ENCODE measurements around the gene ZKSCAN4.

Gene ZKSCAN4

GRCh38 chr6:28248916-28249315, 3.2 kb downstream of the ZKSCAN4 start:
- DNase-seq, result no peak

GRCh38 chr6:28245206-28245941, 6.7 kb downstream of the ZKSCAN4 start:
- no peak for DNase-seq

- no peak for DNase-seq
Observed at GRCh38 chr6:28243946-28244345, 8.1 kb downstream of the ZKSCAN4 start.

DNA sequence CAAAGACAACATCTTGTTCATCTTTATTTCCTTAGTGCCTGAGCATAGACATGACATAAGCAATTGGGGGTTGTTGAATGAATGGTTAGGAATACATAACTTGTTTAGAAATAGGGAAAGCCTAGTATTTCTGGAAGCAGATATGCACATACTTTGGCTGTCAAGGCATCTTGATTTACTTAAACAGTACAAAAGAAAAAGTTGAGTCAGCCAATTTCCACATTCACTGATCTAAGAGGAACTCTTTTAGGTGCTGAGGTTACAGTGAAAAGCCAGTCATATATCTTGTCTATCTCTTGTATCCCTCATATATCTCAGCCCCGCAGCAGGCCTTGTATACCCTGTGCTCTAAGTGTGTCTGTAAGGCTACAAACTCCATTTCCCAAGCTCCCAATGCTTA, 11.6 kb downstream of the ZKSCAN4 start:
- no peak for DNase-seq

GRCh38 chr6:28239636-28240035, 12.4 kb downstream of the ZKSCAN4 start:
- DNase-seq, result no peak

GRCh38 chr6:28235912-28236452, 16.1 kb downstream of the ZKSCAN4 start:
- no peak for DNase-seq

- no peak for DNase-seq
Observed at GRCh38 chr6:28232785-28233184, 19.3 kb downstream of the ZKSCAN4 start.

GRCh38 chr6:28226460-28226859, 25.6 kb downstream of the ZKSCAN4 start:
- no peak for DNase-seq

DNA sequence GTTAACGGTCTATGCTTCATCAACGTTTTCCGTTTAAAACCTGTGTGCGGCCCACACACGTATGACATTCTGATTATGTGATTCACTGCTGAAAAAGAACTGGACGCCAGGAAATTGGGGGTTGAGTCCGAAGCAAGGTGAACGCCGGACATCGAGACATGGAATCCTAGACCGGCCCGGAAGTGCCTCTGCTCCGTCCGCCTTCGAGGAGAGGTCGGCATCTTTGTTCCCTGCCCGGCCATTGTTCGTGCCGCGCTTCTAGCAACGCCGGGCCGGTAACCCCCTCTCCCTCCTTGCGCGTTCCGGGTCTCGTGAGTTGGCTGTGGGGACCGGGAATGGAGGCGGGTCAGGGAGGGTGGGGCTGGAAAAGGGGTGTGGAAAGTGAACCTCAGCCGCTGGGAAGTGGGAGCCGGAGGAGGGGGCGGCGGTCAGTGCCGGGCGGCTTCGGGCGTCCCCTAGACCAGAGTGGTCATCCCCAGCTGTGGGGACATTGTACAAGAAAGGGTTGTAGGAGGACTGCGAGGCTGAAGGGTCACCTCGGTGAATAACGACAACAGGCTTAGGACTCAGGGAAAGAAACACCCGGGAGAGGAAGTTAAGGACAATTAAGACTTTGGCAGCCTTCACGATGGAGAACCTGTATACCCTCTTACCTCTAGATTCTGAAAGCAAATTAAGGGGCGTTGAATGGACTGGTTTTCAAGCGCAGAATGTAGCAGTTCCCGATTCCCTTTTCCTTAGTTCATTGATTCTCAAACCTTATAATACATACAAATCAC, 26.8 kb downstream of the ZKSCAN4 start, which contains the start of gene ZSCAN9:
TSS of gene ZSCAN9 (plus strand) at position 220 of the 779 bp plus-strand sequence. CDS start 1,810 bp downstream, outside the sequence.
- DNase-seq, result peak; percentile 60

DNA sequence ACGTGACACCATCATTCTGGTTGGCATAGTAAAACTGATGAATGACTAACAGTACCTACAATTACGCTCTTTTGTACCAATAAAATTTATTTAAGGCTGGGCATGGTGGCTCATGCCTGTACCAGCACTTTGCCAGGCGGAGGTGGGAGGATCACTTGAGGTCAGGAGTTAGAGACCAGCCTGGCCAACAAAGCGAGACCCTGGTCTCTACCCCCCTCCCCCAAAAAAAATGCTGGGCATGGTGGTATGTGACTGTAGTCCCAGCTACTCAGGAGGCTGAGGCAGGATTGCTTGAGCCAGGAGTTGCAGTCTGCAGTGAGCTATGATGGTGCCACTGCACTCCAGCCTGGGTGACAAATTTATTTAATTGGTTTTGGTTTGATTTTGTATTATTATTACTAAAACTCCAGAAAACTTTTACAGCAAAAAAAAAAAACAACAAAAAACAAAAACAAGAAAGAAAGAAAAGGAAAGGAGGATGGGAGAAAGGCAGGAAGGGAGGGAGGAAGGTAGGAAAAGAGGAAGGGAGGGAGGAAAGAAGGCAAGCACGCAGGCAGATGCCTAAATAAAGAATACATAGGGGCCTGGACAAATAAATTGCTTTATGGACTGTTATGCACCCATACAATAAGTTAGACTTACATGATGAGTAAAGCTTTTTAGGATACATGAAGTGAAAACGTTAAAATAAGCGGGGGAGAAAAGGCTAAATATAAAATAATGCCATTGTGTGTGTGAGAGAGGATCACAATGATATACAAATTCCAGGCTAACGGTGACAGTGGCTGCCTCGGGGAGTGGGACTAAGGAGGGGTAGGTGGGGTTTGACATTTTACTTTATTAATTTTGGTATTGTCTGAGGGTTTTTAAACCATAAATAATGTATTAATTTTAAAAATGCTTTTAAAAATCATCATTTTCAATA, 27.7 kb downstream of the ZKSCAN4 start:
- DNase-seq, result no peak

GRCh38 chr6:28220257-28221133, 31.6 kb downstream of the ZKSCAN4 start:
- DNase-seq, result no peak

DNA sequence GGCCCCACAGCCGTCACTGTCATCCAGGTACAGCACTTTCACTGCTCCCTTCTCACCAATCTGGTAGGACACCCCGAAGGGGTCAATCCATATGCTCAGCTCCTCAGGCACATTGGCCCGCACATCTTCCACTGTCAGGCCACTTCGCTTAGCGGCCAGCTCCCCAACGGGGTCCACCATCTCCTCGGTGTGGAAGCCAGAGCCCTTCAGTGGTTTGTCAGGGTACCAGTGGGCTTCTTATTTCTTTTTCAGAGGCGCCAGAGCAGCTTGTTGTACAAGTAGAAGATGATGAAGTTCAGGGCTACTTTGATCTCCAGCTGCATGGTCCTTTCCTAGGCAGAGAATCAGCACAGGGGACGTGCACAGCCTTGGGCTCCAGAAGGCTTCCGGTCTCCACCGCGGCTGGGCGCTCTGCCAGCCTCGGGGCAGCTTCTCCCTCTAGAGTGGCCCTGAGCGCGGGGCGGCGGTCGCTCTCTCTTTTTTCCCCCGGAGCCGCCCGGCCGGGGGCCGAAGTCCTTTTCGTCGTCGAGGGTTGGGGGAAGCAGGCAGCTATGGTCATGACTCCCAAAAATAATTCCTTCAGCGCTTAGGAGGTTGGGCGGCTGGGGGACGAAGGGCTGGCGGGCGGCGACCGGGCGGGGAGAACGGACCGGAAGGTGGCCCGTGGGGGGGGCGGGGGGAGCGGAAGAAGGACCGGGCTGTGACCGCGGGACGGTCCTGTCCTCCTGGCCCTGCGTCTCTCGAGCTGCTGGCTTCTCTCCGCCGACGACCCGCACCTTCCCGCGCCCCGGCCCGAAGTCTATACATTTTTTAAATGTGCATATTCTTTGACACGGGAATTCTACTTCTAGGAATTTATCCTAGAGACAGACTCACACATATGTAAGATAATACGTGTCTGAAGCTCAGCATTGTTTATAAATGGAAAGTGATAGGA, 33.5 kb downstream of the ZKSCAN4 start:
- peak; percentile 10 for DNase-seq

GRCh38 chr6:28217890-28218289, 34.2 kb downstream of the ZKSCAN4 start:
- DNase-seq, result no peak

DNA sequence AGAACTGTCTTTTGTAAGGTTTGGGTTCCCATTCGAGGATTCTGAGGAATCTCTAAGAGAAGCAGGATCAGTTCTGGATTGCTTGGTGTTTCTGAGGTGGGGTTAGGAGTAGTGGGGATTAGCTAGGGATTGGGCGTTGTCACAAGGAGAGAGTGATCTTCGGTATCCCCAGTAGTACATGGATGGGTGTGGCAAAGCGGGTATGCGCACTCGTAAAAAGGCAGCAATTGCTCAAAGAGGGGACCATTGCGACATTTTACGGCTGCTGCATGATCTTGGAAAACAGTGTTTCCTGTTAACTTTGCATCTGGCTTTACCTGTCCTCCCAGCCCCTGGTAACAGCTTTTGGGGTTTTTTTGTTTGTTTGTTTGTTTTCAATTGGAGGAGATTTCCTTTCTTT, 36.6 kb downstream of the ZKSCAN4 start:
- no peak for DNase-seq

- DNase-seq, result no peak
Observed at GRCh38 chr6:28213213-28213523, 38.9 kb downstream of the ZKSCAN4 start.

- DNase-seq, result no peak
Observed at GRCh38 chr6:28212510-28213212, 39.4 kb downstream of the ZKSCAN4 start.

DNA sequence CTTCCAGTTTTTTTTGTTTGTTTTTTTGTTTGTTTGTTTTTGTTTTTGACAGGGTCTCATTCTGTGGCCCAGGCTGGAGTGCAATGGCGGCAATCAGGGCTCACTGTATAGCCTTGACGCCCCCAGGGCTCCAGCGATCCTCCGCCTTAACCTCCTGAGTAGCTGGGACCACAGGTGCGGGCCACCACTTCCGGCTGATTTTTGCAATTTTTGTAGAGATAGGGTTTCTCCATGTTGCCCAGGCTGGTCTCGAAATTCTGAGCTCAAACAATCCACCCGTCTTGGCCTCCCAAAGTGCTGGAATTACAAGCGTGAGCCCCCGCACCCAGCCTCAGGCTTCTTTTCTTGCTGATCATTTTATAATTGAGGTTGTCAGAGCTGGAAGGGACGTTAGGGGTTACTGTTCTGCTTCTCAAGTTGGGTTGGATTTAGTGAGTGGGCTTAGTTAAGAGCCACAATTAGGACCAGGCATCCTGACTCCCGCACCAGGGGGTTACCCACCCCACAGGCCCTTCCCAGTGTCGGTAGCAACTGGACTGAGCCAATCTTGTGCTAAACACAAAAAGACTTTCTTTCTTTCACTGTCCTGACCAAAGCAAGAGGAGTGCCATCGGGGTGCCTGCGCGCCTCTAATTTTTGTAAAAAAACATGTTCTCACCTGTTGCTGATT, 40.1 kb downstream of the ZKSCAN4 start:
- DNase-seq, result peak; percentile 15

DNA sequence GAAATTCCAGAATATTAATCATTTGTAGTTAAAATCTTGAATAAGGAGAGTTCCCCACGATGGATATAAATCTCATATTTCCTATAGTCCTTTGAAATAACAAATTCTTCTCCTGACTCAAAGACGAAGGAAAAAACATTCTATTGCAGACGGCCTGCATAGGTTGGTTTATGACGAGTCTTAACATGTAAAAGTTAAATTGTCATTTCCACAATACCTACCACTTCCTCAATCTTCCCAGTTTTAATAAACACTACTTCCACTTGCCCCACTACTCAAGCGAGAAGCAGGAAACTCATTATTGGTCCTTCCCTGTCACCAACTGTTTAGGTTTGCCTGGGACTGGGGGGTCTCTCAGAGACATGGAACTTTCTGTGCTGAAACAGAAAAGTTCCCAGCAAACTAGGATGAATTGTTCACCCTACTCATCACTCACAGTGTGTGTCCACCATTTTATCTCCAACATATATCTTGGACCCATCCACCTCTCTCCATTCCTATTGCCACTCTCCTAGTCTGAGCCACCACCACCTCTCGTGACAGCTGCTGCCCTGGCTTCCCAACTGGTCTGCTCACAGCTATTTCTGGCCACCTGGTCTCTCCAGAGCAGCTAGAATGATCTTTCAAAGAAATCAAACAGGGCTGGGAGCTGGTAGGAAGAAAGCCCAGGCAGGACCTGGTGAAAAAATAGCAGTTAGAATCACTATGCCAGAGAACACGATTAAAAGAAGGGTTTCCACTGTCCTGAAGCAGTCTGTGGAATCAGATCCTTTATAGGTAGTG, 42.1 kb downstream of the ZKSCAN4 start:
- no peak for DNase-seq

Data from CD4-positive, alpha-beta T cell treated with Interleukin-21 for 1 hour (primary cell).